GM23338 (cell line): ENCODE results near the gene MLLT1. TPM values are rescaled to one million over a fixed set of nuclear protein-coding genes. Genes with fewer than 3 reads are reported as not detected.

Experiments used
- CREB1 ChIP-seq: fragments of 250-450 bp; sonication (Bioruptor Pico); IDR thresholded peaks from 2 replicates; pipeline ENCODE4 v1.5.0; 2020; ENCODE audit warnings: low read depth, mild to moderate bottlenecking, moderate library complexity
- JUNB ChIP-seq: IDR thresholded peaks from one replicate; pipeline ENCODE4 v1.6.1; 2016; ENCODE audit warnings: antibody characterized with exemption; ENCODE audit not compliant: unreplicated experiment
- NANOG ChIP-seq: IDR thresholded peaks from 2 replicates; pipeline ENCODE4 v1.6.1; 2016; ENCODE audit warnings: antibody characterized with exemption, borderline replicate concordance
- POLR2AphosphoS5 ChIP-seq: IDR thresholded peaks from 2 replicates; pipeline ENCODE4 v1.6.1; 2016; ENCODE audit warnings: antibody characterized with exemption, low read depth
- ZNF114 ChIP-seq: fragments of 250-450 bp; sonication (Bioruptor Pico); IDR thresholded peaks from 2 replicates; pipeline ENCODE4 v1.5.0; 2020; ENCODE audit warnings: mild to moderate bottlenecking, moderate library complexity
- polyA plus RNA-seq: library from polyadenylated mRNA; unstranded; fragments of >200 nt; fragmentation: Nextera tagmentation; extraction: Ambion mirVana; gene quantifications from 2 replicates; pipeline ENCODE4 v1.2.1, GENCODE V29; 2016
- small RNA-seq: library from RNA; depleted of rRNA; stranded (forward); fragments of <200 nt; gene quantifications from one replicate; pipeline ENCODE3, GENCODE V24; 2014; ENCODE audit warnings: low replicate concordance
- total RNA-seq: library from RNA; depleted of rRNA; stranded (reverse); fragments of >200 nt; shearing (Covaris generic); gene quantifications from 2 replicates; pipeline ENCODE4 v1.2.3, GENCODE V29; 2014; rRNA removed
- TF ChIP-seq, protein P1 (sequence below): fragments of 250-450 bp; sonication (Bioruptor Pico); IDR thresholded peaks from 2 replicates; pipeline ENCODE4 v1.5.0; 2020; ENCODE audit warnings: mild to moderate bottlenecking, moderate library complexity
- TF ChIP-seq, protein P2 (sequence below), 2 experiments: fragments of 200-600 bp in 1 of 2; sonication (generic) in 1 of 2; conservative IDR thresholded peaks; 2 replicates each; pipeline versions ENCODE4 v1.5.1 to v1.6.1; 2016 to 2017; ENCODE audit warnings: antibody characterized with exemption in 2 of 2, low read depth in 2 of 2, mild to moderate bottlenecking in 2 of 2, moderate library complexity in 1 of 2

MLLT1 gene
- total and polyA plus RNA-seq, 2 experiments from 2014 or later: 17.8 to 23.4 TPM

DNA sequence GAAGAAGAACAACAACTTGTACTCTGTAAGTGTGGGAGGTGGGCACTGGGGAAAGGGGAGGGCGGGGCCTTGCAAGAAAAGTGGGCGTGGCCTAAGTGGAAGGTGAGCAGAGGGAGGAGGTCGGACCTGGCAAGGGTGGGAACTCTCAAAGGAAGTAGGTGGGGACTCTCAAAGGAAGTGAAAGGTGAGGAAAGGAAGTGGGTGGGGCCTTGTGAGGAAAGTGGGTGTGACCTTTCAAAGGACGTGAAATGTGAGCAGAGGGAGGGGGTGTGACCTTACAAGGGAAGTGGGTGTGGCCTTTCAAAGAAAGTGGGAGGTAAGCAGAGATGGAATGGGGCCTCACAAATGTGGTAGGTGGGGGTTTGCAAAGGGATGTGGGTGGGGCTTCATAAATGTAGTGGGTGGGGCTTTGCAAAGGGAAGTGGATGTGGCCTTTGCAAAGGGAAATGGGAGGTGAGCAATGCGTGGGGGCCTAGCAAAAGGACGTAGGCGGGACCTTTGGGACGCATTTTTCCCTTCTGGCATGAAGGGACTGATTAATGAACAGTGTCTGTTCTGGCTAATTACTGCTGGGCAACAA, 118.4 kb downstream of the MLLT1 start (continued):
- TF ChIP-seq, protein P1, sequence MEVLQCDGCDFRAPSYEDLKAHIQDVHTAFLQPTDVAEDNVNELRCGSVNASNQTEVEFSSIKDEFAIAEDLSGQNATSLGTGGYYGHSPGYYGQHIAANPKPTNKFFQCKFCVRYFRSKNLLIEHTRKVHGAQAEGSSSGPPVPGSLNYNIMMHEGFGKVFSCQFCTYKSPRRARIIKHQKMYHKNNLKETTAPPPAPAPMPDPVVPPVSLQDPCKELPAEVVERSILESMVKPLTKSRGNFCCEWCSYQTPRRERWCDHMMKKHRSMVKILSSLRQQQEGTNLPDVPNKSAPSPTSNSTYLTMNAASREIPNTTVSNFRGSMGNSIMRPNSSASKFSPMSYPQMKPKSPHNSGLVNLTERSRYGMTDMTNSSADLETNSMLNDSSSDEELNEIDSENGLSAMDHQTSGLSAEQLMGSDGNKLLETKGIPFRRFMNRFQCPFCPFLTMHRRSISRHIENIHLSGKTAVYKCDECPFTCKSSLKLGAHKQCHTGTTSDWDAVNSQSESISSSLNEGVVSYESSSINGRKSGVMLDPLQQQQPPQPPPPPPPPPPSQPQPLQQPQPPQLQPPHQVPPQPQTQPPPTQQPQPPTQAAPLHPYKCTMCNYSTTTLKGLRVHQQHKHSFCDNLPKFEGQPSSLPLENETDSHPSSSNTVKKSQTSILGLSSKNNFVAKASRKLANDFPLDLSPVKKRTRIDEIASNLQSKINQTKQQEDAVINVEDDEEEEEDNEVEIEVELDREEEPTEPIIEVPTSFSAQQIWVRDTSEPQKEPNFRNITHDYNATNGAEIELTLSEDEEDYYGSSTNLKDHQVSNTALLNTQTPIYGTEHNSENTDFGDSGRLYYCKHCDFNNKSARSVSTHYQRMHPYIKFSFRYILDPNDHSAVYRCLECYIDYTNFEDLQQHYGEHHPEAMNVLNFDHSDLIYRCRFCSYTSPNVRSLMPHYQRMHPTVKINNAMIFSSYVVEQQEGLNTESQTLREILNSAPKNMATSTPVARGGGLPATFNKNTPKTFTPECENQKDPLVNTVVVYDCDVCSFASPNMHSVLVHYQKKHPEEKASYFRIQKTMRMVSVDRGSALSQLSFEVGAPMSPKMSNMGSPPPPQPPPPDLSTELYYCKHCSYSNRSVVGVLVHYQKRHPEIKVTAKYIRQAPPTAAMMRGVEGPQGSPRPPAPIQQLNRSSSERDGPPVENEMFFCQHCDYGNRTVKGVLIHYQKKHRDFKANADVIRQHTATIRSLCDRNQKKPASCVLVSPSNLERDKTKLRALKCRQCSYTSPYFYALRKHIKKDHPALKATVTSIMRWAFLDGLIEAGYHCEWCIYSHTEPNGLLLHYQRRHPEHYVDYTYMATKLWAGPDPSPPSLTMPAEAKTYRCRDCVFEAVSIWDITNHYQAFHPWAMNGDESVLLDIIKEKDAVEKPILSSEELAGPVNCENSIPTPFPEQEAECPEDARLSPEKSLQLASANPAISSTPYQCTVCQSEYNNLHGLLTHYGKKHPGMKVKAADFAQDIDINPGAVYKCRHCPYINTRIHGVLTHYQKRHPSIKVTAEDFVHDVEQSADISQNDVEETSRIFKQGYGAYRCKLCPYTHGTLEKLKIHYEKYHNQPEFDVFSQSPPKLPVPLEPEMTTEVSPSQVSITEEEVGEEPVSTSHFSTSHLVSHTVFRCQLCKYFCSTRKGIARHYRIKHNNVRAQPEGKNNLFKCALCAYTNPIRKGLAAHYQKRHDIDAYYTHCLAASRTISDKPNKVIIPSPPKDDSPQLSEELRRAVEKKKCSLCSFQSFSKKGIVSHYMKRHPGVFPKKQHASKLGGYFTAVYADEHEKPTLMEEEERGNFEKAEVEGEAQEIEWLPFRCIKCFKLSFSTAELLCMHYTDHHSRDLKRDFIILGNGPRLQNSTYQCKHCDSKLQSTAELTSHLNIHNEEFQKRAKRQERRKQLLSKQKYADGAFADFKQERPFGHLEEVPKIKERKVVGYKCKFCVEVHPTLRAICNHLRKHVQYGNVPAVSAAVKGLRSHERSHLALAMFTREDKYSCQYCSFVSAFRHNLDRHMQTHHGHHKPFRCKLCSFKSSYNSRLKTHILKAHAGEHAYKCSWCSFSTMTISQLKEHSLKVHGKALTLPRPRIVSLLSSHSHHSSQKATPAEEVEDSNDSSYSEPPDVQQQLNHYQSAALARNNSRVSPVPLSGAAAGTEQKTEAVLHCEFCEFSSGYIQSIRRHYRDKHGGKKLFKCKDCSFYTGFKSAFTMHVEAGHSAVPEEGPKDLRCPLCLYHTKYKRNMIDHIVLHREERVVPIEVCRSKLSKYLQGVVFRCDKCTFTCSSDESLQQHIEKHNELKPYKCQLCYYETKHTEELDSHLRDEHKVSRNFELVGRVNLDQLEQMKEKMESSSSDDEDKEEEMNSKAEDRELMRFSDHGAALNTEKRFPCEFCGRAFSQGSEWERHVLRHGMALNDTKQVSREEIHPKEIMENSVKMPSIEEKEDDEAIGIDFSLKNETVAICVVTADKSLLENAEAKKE (CRISPR knock-in tag): no peak
- no peak for TF ChIP-seq POLR2AphosphoS5
- TF ChIP-seq ZNF114 (CRISPR knock-in tag): no peak
- no peak for TF ChIP-seq JUNB
- TF ChIP-seq NANOG: no peak
- TF ChIP-seq, protein P2, sequence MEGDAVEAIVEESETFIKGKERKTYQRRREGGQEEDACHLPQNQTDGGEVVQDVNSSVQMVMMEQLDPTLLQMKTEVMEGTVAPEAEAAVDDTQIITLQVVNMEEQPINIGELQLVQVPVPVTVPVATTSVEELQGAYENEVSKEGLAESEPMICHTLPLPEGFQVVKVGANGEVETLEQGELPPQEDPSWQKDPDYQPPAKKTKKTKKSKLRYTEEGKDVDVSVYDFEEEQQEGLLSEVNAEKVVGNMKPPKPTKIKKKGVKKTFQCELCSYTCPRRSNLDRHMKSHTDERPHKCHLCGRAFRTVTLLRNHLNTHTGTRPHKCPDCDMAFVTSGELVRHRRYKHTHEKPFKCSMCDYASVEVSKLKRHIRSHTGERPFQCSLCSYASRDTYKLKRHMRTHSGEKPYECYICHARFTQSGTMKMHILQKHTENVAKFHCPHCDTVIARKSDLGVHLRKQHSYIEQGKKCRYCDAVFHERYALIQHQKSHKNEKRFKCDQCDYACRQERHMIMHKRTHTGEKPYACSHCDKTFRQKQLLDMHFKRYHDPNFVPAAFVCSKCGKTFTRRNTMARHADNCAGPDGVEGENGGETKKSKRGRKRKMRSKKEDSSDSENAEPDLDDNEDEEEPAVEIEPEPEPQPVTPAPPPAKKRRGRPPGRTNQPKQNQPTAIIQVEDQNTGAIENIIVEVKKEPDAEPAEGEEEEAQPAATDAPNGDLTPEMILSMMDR (conservative IDR thresholded peaks at IDR 0.05; ENCODE audit: low read depth in 2 of 2): no peak
- no peak for TF ChIP-seq CREB1 (CRISPR knock-in tag)

Small RNAs within 50 kb of the gene (small RNA-seq; reads per million reads assigned to genes)
- not detected for gene AC011471.1

Other genes starting within 250 kb of the MLLT1 start
- gene RFX2, start 169.5 kb downstream of the MLLT1 start, total RNA-seq: 4.6 and 5.2 TPM in 2 replicates
- 11.5 and 13.0 TPM in 2 replicates for gene RFX2, start 169.5 kb downstream of the MLLT1 start, polyA plus RNA-seq
- not detected in 2 replicates for gene ACSBG2, start 144.3 kb downstream of the MLLT1 start, total RNA-seq
- not detected in 2 replicates for gene ACSBG2, start 144.3 kb downstream of the MLLT1 start, polyA plus RNA-seq
- not detected in 2 replicates for gene ACER1, start 53.6 kb upstream of the MLLT1 start, total RNA-seq
- gene ACER1, start 53.6 kb upstream of the MLLT1 start, polyA plus RNA-seq: not detected in 2 replicates
- gene CLPP, start 81.6 kb upstream of the MLLT1 start, total RNA-seq: 96.7 and 110 TPM in 2 replicates
- 65.7 and 76.4 TPM in 2 replicates for gene CLPP, start 81.6 kb upstream of the MLLT1 start, polyA plus RNA-seq
- 52.0 and 75.4 TPM in 2 replicates for gene ALKBH7, start 92.8 kb upstream of the MLLT1 start, total RNA-seq
- 66.3 and 76.1 TPM in 2 replicates for gene ALKBH7, start 92.8 kb upstream of the MLLT1 start, polyA plus RNA-seq
- 0.93 and 1.2 TPM in 2 replicates for gene PSPN, start 96.0 kb upstream of the MLLT1 start, total RNA-seq
- 0.82 and 1.5 TPM in 2 replicates for gene PSPN, start 96.0 kb upstream of the MLLT1 start, polyA plus RNA-seq
- 44.4 and 65.5 TPM in 2 replicates for gene GTF2F1, start 113.2 kb upstream of the MLLT1 start, total RNA-seq
- gene GTF2F1, start 113.2 kb upstream of the MLLT1 start, polyA plus RNA-seq: 62.1 and 76.1 TPM in 2 replicates
- 359 and 367 TPM in 2 replicates for gene KHSRP, start 144.8 kb upstream of the MLLT1 start, total RNA-seq
- gene KHSRP, start 144.8 kb upstream of the MLLT1 start, polyA plus RNA-seq: 129 and 144 TPM in 2 replicates
- gene SLC25A41, start 153.8 kb upstream of the MLLT1 start, total RNA-seq: 0.35 TPM in 1 of 2 replicates, not detected in the other
- 0.23 and 0.24 TPM in 2 replicates for gene SLC25A41, start 153.8 kb upstream of the MLLT1 start, polyA plus RNA-seq
- 90.5 and 96.4 TPM in 2 replicates for gene SLC25A23, start 179.8 kb upstream of the MLLT1 start, total RNA-seq
- gene SLC25A23, start 179.8 kb upstream of the MLLT1 start, polyA plus RNA-seq: 25.1 and 25.7 TPM in 2 replicates
- gene CRB3, start 184.3 kb upstream of the MLLT1 start, total RNA-seq: 32.2 and 44.4 TPM in 2 replicates
- gene CRB3, start 184.3 kb upstream of the MLLT1 start, polyA plus RNA-seq: 11.8 and 16.6 TPM in 2 replicates
- gene DENND1C, start 201.8 kb upstream of the MLLT1 start, total RNA-seq: 2.8 and 3.1 TPM in 2 replicates
- gene DENND1C, start 201.8 kb upstream of the MLLT1 start, polyA plus RNA-seq: 6.1 and 6.3 TPM in 2 replicates
- 31.1 and 41.7 TPM in 2 replicates for gene TUBB4A, start 222.3 kb upstream of the MLLT1 start, total RNA-seq
- gene TUBB4A, start 222.3 kb upstream of the MLLT1 start, polyA plus RNA-seq: 32.9 and 34.6 TPM in 2 replicates